ENCODE results near the gene ZNF367. TPM values are rescaled to one million over a fixed set of nuclear protein-coding genes. Genes with fewer than 3 reads are reported as not detected.
A peak's percentile ranks its signal among the peaks of the same experiment; 100 is the strongest.
"Not testable (repeated sequence)": the region's sequence is repeated elsewhere in the genome, so short reads cannot be mapped to it uniquely, and the experiment has no call there.

ZNF367 gene
- total RNA-seq, 1 experiment from 2014 or later: 7.4 TPM

DNA sequence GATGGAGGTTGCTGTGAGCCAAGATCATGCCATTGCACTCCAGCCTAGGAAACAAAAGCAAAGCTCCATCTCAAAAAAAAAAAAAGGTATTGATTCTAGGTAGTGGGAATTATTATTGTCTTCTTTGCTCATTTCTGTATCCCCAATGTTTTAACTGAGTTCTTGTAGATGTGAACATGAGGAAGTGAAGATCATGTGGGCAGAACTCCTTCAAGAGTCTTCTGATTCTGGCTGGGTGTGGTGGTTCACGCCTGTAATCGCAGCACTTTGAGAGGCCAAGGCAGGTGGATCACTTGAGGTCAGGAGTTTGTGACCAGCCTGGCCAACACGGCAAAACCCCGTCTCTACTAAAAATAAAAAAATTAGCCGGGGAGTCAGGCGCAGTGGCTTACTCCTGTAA lies 42.7 kb downstream of the ZNF367 start:
- not testable (repeated sequence) for DNase-seq (ENCODE audit: extremely low read depth, low read depth)

DNA sequence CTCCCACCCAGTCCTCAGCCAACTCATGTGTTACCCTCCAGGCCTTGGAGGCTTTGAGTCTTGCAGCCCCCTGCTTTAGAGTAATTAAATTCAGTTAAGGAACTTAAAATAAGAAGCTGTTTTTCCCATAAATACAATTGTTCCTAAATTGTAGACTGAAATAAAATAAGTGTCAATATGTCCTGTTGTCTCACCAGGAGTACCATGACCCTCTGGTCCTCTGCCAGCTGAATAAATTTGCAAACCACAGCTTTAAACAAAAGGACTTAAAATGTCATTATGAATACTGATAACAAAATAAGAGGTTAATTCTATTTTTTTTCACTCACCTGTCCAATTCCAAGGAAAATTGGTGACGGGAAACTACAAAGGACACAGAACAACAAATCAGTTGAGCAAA lies 50.2 kb downstream of the ZNF367 start:
- DNase-seq (ENCODE audit: extremely low read depth, low read depth): no peak

DNA sequence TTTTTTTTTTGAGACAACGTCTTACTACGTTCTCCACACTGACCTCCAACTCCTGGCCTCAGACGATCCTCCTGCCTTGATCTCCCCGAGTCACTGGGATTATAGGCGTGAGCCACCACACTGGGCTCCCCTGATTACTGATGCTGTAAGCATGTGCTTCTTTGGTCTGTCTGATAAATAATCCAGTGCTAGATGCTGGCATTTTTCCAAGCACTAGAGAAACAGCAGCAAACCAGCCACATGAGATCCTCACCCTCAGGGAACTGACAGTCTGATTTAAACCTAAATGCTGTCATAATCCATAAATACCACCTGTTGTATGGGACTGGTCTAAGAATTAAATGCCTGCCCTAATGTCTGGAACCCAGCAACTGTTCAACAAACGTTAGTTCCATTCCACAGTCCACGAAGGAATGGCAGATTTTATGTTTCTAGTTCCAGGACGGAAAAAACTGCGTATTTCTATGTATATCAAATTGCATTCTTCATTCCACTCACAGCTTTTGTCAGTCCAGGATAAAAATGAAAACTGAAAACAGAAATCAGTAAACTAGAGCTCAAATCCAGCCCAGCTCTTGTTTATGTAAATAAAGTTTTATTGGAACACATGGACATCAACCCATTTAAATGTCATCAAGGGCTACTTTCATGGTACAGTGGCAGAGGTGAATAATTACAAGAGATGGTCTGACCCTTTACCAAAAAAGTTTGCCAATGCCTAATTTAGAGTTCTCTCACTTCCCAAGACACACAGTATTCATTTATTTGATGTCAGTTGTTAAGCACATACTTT lies 54.8 kb downstream of the ZNF367 start:
- DNase-seq (ENCODE audit: extremely low read depth, low read depth): no peak

DNA sequence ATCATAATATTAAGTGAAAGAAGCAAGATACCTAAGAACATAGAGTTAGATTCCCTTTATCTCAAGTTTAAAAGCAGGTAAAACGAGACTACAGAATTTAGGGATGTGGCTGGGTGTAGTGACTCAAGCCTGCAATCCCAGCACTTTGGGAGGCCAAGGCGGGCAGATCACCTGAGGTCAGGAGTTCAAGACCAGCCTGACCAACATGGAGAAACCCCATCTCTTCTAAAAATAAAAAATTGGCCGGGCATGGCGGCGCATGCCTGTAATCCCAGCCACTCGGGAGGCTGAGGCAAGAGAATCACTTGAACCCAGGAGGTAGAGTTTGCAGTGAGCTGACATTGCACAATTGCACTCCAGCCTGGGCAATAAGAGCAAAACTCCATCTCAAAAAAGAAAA lies 56.1 kb downstream of the ZNF367 start:
- DNase-seq (ENCODE audit: extremely low read depth, low read depth): not testable (repeated sequence)

DNA sequence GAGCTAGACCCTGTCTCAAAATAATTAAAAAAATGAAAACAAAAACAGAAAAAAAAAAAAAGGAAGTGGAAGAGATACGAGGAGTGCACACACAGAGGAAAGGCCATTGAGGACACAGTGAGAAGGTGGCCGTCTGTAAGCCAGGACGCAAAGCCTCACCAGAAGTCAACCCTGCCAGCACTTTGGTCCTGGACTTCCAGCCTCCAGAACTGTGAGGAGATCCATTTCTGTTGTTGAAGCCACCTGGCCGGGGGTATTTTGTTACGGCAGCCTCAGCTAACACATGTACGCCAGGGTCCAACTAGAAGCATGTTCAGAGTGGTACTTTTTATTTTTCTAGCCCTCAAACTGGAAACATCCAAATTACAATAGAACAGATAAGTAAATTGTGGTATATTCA lies 56.5 kb downstream of the ZNF367 start:
- no peak for DNase-seq (ENCODE audit: extremely low read depth, low read depth)

DNA sequence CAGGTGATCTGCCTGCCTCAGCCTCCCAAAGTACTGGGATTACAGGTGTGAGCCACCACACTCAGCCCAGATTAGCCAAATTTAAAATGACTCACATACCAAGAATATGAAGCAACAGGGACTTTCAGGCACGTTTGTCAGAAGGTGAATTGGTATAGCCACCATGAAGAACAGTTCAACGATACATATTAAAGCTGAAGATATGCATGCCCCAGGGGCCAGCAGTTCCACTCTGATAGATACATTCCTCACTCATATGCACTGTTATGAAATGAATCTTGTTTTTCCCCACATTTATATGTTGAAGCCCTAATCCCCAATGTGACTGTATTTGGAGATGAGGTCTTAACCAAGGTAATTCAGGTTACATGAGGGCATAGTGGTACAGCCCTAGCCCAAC lies 57.2 kb downstream of the ZNF367 start:
- DNase-seq (ENCODE audit: extremely low read depth, low read depth): no peak

DNA sequence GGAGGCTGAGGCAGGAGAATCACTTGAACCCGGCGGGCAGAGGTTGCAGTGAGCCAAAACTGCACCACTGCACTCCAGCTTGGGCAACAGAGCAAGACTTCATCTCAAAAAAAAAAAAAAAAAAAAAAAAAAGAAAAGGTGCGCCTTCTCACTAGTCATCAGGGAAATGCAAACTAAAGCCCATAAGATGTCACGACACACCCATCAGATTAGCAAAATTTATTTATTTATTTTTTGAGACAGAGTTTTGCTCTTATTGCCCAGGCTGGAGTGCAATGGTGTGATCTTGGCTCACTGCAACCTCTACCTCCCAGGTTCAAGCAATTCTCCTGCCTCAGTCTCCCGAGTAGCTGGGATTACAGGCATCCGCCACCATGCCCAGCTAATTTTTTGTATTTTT lies 57.6 kb downstream of the ZNF367 start:
- not testable (repeated sequence) for DNase-seq (ENCODE audit: extremely low read depth, low read depth)

DNA sequence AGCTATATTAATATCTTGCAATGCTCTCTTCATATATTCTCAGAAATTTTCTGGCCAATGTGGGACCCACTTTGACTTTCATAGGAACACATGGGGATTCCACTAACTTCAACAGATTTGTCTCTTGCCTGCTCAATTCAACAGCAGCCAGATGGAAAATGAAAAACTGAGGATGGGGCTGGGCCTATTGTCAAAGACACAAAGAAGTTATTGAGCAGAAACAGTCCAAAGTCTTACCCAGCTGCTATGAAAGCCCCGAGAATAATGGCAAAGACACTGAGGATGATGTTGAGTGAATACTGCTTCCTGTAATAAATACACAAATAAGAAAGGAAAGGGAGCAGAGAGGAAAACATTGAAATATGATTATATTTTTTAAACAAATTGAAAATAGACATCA lies 67.3 kb downstream of the ZNF367 start:
- no peak for DNase-seq (ENCODE audit: extremely low read depth, low read depth)

DNA sequence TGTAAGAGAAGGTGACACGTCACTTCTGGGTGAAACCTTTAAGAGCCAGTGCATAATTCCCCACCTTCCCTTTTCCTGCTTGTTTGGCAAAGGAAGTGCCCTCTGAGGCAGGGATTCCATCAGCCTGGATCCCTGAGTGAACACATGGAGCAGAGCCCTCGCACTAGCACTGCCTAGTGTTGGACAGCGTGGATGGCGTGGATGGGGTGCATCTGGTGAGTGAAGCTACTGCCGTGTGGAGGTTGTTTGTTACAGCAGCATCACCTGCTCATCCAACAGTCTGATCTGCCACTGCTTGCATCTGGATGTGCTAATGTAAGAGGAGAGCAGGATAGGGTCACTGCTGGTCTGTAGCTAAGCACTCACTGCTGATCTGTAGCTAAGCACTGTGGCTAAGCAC lies 69.9 kb downstream of the ZNF367 start:
- no peak for DNase-seq (ENCODE audit: extremely low read depth, low read depth)

DNA sequence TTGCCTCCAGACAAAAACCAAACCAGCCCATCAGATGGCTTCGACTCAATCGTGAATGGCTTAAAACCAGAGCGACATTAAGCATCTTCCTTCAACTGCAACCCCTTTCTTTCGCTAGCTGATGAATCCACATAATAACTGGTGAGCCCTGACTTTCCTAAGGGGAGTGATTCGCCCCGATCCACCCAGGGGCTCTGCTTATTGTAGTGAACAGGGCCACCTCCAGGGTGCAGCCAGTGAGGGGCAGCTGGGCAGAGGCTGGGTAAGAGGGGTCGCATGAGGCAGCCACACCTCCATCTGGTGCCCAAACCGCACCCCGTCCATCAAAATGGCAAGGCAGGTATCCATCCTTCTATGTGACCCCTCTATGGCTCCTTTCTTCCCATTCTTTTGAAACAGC lies 72.6 kb downstream of the ZNF367 start:
- no peak for DNase-seq (ENCODE audit: extremely low read depth, low read depth)

DNA sequence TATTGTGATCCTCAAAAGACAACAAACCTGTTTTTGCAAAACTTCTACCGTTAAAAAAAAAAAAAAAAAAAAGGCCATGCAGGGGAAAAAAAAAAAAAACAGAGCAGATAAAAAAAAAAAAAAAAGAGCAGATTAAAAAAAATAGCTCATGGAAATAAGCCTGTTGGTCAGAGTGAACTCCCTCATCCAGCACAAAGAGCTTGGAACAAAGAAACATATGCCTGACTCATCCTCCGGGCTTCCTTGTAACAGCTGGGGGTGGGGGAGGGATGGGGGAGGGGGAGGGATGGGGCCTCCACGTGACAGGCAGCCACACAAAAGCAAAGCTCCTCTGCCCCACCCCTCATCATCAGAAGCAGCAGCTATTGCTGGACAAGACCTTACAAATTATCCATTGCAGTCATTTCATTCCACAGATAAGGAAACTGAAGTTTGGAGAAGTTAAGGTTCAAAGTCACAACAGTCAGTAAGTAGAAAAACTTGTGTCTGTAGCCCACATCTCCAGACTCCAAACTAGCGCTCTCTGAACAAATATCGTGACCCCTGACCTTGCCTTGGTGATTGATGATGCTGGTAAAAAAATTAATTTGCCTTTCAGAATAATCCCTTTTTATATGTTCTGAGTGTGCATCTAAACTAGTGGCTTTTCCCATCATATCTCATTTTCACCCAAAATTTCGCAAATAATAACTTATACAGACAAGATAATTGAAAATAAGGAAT lies 73.6 kb downstream of the ZNF367 start:
- peak; percentile 29 for DNase-seq (ENCODE audit: extremely low read depth, low read depth)

DNA sequence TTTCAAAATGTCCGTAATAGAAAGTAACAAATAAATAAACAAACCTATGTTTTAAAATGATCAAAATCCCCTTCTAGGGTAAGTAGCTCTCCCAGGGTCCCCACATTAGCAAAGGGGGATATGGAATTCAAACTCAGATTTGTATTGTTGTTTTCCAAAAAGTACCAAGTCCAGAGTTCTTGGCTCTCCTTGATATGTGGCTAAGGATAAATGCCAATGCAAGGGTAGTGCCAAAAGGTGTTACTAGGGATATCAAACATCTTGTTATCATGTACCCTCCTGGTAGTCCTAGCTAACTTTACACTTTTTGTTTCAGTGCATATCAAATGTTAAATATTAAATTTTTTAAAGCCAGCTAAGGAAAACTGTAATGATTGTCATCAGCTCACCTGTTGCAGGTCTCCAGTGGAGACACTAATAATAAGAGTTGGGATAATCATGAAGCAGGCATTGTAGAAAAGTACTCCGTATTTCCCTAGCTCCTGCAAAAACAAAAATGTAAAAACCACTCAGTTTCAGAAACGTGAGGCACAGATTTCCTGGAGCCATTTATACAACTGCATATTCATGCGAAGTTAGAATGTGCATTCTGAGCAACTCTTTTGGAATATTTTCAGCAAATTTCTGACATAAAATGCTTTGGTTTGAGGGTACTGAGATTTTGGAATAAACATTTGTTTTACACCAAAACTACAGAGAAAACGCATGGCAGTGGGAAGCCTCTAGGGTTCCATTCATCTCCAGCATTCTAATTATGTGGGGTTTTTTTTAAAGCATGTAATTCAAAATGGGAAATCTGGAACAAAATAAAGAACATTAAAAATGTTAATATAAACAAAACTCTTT lies 74.4 kb downstream of the ZNF367 start:
- DNase-seq (ENCODE audit: extremely low read depth, low read depth): no peak

DNA sequence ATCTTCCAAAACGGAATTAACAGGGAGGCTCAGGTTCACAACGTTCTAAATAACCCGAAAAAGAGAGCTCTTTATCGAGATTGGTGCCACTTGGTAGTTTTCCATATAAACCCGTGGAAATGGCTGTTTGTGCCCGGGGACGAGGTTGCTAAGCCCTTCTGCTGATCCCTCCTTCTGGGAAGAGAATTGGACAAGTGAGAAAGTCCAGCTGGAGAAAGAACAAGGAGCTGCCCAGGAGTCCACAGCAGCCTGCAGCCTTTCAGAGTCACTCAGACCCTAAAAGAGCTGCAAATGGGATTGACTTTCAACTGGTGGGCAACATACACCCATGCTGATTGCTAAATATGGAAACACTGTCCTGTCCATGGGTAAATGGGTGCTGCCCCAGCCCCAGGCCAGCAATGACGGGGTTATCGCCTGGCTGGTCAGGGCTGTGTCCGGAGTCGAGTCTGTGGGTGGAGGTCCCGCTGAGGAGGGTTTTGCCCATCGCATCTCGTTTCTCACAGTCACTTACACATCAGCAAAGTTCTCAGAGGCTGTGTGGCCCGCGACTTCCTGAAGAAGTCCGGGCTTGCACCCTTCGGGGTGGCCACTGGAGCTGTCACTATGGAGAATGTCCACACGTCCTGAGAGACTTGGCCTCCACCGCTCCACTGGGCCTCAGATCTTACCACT lies 75.5 kb downstream of the ZNF367 start:
- no peak for DNase-seq (ENCODE audit: extremely low read depth, low read depth)

DNA sequence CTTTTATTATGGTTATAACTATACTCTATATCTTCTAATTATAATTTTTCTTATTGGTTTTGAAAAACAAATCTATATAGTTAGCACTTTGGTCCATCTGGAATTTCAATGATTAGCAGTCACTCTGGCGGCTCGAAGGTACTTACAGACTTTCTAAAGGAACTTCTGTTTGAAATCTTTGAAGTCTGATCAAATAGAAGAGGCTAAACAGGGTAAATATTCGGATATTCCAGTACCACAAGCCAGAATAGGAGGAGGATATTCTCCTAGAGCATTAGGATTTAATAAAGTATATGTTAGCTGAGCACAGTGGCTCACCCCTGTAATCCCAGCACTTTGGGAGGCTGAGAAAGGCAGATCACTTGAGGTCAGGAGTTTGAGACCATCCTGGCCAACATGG lies 77.5 kb downstream of the ZNF367 start:
- DNase-seq (ENCODE audit: extremely low read depth, low read depth): no peak

DNA sequence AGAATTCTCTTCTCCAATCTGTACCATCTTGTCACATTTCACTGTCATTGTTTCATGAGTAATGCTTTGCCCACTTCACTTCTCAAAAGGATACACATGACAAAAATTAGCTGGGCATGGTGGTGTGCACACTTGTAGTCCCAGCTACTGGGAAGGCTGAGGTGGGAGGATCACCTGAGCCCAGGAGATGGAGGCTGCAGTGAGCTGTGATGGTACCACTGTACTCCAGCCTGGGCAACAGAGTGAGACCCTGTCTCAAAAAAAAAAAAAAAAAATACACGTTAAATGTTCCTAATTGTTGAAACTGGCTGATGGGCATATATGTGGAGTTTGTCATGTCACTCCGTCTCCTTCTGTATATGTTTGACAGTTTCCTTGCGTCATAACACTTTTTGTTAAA lies 79.9 kb downstream of the ZNF367 start:
- DNase-seq (ENCODE audit: extremely low read depth, low read depth): no peak

Other genes starting within 250 kb of the ZNF367 start
- 0.84 TPM in 1 of 2 replicates, not detected in the other for gene HSD17B3, start 116.2 kb downstream of the ZNF367 start, total RNA-seq (2014; rRNA removed; shearing (Covaris generic))
- gene SLC35D2, start 34.7 kb downstream of the ZNF367 start, total RNA-seq (2014; rRNA removed; shearing (Covaris generic)): 34.1 and 35.1 TPM in 2 replicates
- gene HABP4, start 31.8 kb upstream of the ZNF367 start, total RNA-seq (2014; rRNA removed; shearing (Covaris generic)): 6.1 and 7.2 TPM in 2 replicates
- 16.0 and 17.2 TPM in 2 replicates for gene CDC14B, start 201.5 kb upstream of the ZNF367 start, total RNA-seq (2014; rRNA removed; shearing (Covaris generic))
- gene PRXL2C, start 236.9 kb upstream of the ZNF367 start, total RNA-seq (2014; rRNA removed; shearing (Covaris generic)): 20.0 and 21.6 TPM in 2 replicates

Measured in NCI-H460 (cell line).